Esophagus mucosa (tissue), 1 donor: ENCODE results near the gene SYNGR1. TPM values are rescaled to one million over a fixed set of nuclear protein-coding genes. Genes with fewer than 3 reads are reported as not detected.
A peak's percentile ranks its signal among the peaks of the same experiment; 100 is the strongest.
"Not testable (repeated sequence)": the region's sequence is repeated elsewhere in the genome, so short reads cannot be mapped to it uniquely, and the experiment has no call there.

Experiments used
- ATAC-seq: fragments of 200-7000 bp; cut with Tn5 transposase; one replicate; pipeline ENCODE4 v1.9.1; 2020
- total RNA-seq: library from RNA; stranded (reverse); gene quantifications from one replicate; pipeline ENCODE4 v1.2.4, GENCODE V29; 2023
- donor health status: DM: yes; HTN: yes; CAD: no.

Gene SYNGR1
- total RNA-seq, 1 donor from 2014 or later: 23.0 TPM

DNA sequence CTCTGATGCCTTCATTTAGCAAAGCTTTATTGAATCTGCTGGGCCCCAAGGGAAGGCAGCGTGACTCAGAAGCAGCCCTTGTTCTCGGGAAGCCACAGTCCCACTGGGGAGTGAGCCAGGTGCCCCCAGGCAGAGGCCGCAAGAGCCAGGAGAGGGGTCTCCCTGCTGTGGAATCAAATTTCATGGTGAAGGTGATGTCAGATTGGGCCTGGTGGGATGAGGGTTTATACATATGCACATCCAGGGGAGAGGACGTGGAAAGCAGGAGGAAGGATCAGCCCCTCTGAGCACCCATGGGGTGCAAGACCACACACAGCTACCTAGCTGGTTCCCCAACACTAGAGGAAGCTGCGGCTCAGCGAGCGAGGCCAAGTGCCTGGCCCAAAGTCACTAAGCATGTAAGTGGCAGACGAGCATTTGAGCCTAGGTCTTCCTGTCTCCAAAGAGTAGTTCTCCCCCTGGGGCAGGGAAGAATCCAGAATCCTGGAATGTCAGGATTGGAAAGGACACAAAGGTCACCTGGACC is 2.0 kb downstream of the SYNGR1 start:
- peak; percentile 18 for ATAC-seq

GRCh38 chr22:39352306-39352891 is 2.6 kb downstream of the SYNGR1 start:
- peak; percentile 7 for ATAC-seq

DNA sequence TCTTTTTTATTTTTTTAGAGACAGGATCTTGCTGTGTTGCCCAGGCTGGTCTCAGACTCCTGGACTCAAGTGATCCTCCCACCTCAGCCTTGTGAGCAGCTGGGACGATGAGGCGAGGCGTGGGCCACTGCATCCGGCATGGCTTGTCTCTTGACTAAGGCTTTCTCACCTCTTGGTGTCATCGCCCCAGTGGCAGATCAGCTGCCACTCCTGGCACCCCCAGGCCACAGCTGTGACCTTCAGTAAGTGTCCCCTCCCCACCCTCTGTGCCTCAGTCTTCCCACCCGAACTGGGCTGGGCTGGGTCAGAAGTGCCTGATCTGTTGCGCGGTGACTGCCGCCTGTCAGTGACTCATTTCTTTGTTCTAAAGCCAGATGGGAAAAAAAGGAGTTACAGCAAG is 3.6 kb downstream of the SYNGR1 start:
- peak; percentile 63 for ATAC-seq

GRCh38 chr22:39355080-39355479 is 5.3 kb downstream of the SYNGR1 start:
- no peak for ATAC-seq

DNA sequence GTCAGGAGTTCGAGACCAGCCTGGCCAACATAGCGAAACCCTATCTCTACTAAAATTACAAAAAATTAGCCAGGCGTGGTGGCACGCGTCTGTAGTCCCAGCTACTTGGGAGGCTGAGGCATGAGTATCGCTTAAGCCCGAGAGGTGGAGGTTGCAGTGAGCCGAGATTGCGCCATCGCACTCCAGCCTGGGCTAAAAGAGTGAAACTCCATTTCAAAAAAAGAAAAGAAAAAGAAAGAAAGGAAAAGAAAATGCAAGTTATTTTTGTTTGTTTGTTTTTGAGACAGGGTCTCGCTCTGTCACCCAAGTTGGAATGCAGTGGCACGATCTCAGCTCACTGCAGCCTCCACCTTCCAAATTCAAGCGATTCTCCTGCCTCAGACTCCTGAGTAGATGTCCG is 6.0 kb downstream of the SYNGR1 start:
- not testable (repeated sequence) for ATAC-seq

- peak; percentile 75 for ATAC-seq
Observed at GRCh38 chr22:39356464-39356863, 6.7 kb downstream of the SYNGR1 start.

- ATAC-seq: not testable (repeated sequence)
Observed at GRCh38 chr22:39357110-39358108, 7.6 kb downstream of the SYNGR1 start.

DNA sequence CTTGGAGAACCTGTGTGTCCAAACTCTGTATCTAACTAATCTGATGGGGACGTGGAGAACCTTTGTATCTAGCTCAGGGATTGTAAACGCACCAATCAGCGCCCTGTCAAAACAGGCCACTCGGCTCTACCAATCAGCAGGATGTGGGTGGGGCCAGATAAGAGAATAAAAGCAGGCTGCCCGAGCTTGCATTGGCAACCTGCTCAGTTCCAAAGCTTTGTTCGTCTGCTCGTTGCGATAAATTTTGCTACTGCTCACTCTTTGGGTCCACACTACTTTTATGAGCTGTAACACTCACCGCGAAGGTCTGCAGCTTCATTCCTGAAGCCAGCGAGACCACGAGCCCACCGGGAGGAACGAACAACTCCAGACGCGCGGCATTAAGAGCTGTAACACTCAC is 8.4 kb downstream of the SYNGR1 start:
- not testable (repeated sequence) for ATAC-seq

DNA sequence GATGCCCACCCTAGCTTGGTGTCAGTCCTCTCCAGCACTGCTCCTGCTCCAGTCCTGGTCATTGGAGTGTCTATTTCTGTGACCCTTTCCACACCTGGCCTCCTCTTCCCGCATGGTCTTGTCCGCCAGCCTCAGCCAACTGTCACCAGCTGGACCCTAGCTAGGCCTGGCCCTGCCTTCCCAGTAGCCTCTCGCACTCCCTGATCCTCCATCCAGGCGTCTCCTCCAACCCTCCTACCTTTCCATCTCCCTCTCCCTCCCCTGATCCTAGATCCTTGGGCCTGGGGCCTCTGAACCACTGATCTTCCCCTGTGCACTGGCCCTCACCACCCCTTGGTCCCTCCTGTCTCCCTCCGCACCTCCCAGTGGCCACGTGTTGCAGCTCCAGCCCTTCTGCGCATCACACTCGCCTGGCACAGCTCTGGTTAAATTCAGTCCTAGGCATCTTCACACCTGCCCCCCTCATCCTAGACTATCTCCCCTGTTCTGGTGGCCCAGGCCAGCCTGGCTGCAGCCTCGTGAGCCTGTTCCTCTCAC is 9.9 kb downstream of the SYNGR1 start:
- no peak for ATAC-seq

GRCh38 chr22:39360242-39360641 is 10.5 kb downstream of the SYNGR1 start:
- ATAC-seq: no peak

DNA sequence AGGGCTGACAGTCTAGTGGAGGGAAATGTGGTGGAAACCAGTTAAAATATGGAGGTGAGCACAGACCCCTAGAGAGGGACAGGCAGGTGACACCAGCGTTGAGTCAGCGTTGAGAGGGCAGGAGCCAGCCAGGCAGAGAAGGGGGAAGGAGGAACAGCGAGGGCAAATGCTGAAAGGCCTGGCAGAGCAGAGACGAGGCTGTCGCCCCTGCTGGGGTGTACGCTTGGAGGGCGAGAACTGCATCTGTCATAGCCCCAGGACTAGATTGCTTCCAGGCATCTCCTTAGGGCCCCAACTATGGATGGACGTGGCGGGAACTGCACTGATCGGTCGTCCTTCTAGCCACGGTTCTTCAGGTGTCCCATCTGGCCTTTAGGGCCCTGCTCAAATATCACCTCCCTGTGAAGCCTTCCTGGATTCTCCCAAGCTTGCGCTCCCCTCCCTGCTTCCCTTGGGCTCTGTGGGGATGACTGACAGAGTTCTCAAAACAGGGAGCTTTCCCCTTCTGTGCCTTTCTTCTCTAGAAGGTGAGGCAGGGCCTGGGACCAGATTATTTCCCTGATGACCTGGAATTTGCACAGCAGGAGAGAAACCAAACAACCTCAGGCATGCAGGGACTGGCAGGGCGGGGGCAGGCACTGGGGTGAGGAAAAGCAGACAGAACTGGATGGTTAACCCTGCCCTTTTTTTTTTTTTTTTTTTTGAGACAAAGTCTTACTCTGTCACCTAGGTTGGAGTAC is 11.1 kb downstream of the SYNGR1 start:
- peak; percentile 75 for ATAC-seq

DNA sequence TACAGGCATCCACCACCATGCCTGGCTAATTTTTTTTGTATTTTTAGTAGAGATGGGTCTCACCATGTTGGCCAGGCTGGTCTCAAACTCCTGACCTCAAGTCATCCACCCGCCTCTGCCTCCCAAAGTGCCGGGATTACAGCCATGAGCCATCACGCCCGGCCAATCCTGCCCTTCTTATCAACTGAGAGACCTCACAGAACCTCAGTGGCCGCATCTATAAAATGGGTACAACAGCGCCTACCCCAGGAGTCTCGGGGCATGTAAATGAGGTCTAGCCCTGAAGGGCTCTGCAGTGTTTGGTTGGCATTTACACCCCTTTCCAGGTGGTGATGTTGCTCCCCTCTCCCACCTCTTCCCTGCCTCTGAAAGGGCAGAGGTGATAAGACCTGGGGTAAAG is 11.7 kb downstream of the SYNGR1 start:
- ATAC-seq: no peak

DNA sequence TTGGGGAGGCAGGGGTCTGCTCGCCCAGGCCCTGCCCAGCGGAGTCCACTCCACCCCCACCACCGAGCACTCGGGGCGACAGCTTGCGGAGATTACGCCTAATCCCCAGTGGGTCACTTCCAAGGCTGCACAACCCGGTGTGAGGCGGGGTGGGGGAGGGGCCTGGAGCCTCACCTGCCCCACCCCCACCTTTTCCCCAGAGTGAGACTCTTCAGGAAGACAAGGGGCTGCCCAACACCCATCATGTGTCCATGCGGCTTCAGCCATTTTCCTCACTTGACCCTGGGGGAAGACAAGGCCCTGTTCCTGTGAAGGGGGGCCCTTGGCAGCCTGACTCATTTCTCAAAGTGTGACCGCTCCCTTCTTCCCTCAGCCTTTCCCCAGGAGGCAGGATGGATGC is 12.5 kb downstream of the SYNGR1 start:
- ATAC-seq: no peak

DNA sequence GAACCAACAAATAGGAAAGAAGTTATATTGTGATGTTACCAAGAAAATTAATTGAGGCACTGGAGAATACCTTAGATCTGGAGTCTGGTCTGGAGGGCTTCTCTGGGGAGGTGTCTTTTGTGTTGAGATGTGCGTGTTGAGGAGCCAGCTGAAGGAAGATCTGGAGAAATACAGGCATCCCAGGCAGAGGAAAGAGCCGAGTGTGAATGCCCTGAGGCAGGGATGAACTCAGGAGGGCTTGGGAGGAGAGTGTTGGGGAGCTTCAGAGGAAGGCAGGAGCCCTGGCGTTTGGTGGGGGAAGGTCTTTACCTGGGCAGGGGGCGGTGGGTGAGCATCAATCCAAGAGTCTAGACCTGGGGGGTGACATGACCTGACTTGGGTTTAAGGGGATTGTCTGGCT is 13.1 kb downstream of the SYNGR1 start:
- ATAC-seq: no peak

GRCh38 chr22:39363751-39364515 is 14.1 kb downstream of the SYNGR1 start:
- no peak for ATAC-seq

- ATAC-seq: no peak
Observed at GRCh38 chr22:39364714-39365491, 15.1 kb downstream of the SYNGR1 start.

- ATAC-seq: no peak
Observed at GRCh38 chr22:39365492-39365780, 15.6 kb downstream of the SYNGR1 start.

DNA sequence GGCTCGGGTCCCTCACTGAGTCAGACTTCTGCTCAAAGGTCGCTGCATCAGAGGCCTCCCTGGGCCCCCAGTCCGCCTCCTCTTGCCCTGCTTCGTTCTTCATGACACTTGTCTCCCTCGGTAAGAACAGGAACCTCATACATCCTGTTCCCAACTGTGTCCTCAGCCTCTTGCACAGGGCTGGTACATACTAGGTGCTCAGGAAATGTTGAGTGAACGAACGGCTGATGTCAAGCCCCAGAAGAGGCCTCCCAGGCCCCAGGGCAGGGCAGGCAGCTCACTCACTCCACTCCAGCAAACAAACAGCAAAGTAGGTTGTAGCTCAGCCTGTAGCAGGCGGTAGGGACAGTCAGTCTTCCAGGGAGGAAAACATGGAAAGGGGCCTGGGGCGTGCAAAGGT is 17.2 kb downstream of the SYNGR1 start:
- ATAC-seq: peak; percentile 56

GRCh38 chr22:39368461-39368911 is 18.7 kb downstream of the SYNGR1 start:
- no peak for ATAC-seq

- no peak for ATAC-seq
Observed at GRCh38 chr22:39369186-39369585, 19.4 kb downstream of the SYNGR1 start.

- ATAC-seq: no peak
Observed at GRCh38 chr22:39369586-39369985, 19.8 kb downstream of the SYNGR1 start.
